Endothelial cell (in vitro differentiated cells): Measurements from ENCODE around the gene SSTR4. TPM values are rescaled to one million over a fixed set of nuclear protein-coding genes. Genes with fewer than 3 reads are reported as not detected.

Experiments
- DNase-seq: peaks from one replicate; pipeline ENCODE4 v3.0.0; 2021; ENCODE audit warnings: low spot score
- H3K27ac Mint-ChIP-seq: one replicate; pipeline ENCODE4 v1.8.0; 2021; ENCODE audit warnings: mixed read lengths, inconsistent platforms; ENCODE audit not compliant: unreplicated experiment
- H3K27me3 Mint-ChIP-seq: one replicate; pipeline ENCODE4 v1.8.0; 2021; ENCODE audit warnings: mild to moderate bottlenecking, moderate library complexity, mixed read lengths, inconsistent platforms; ENCODE audit not compliant: unreplicated experiment
- H3K36me3 Mint-ChIP-seq: one replicate; pipeline ENCODE4 v1.8.0; 2021; ENCODE audit warnings: mild to moderate bottlenecking, low read depth, mixed read lengths, inconsistent platforms; ENCODE audit not compliant: unreplicated experiment
- H3K4me1 Mint-ChIP-seq: one replicate; pipeline ENCODE4 v1.8.0; 2021; ENCODE audit warnings: mild to moderate bottlenecking, mixed read lengths, inconsistent platforms; ENCODE audit not compliant: unreplicated experiment
- H3K4me3 Mint-ChIP-seq: one replicate; pipeline ENCODE4 v1.8.0; 2021; ENCODE audit warnings: mild to moderate bottlenecking, mixed read lengths, inconsistent platforms; ENCODE audit not compliant: unreplicated experiment
- H3K9me3 Mint-ChIP-seq: one replicate; pipeline ENCODE4 v1.8.0; 2021; ENCODE audit warnings: mixed read lengths, inconsistent platforms; ENCODE audit not compliant: unreplicated experiment
- CTCF ChIP-seq: fragments of 200-600 bp; sonication (generic); IDR thresholded peaks from one replicate; pipeline ENCODE4 v1.5.0; 2021; ENCODE audit warnings: antibody characterized with exemption; ENCODE audit not compliant: unreplicated experiment
- total RNA-seq: library from RNA; stranded (reverse); fragmentation: NEBNext Ultra II Directional; extraction: Animal tissue kit (Norgen Biotek cat#: 25700); gene quantifications from one replicate; pipeline ENCODE4 v1.2.1, GENCODE V29; 2021; ENCODE audit not compliant: unreplicated experiment

SSTR4 gene
- total RNA-seq, 1 donor from 2014 or later = not detected

GRCh38 chr20:23009636-23010035, 25.5 kb upstream of the SSTR4 start:
- Mint-ChIP-seq H3K4me3 (no peak overlapping the region), H3K9me3 (no peaks in the 10 kb centered on the region), H3K4me1 (no peaks in the 10 kb centered on the region), H3K27me3 (no peaks in the 10 kb centered on the region), H3K36me3 (no peaks in the 10 kb centered on the region), H3K27ac (no peak overlapping the region)
- no peak for TF ChIP-seq CTCF
- DNase-seq = no peak

- H3K4me1 Mint-ChIP-seq = no peaks in the 10 kb centered on the region
- H3K9me3 Mint-ChIP-seq = no peaks in the 10 kb centered on the region
- H3K36me3 Mint-ChIP-seq = no peaks in the 10 kb centered on the region
- no peak for DNase-seq
- H3K4me3 Mint-ChIP-seq = no peak overlapping the region
- no peaks in the 10 kb centered on the region for H3K27me3 Mint-ChIP-seq
- no peak for TF ChIP-seq CTCF
- H3K27ac Mint-ChIP-seq = no peak overlapping the region
Measured at GRCh38 chr20:23010096-23010495, 25.0 kb upstream of the SSTR4 start.

- no peak overlapping the region for H3K27ac Mint-ChIP-seq
- no peaks in the 10 kb centered on the region for H3K9me3 Mint-ChIP-seq
- H3K4me3 Mint-ChIP-seq = no peak overlapping the region
- H3K36me3 Mint-ChIP-seq = no peaks in the 10 kb centered on the region
- no peak for DNase-seq
- H3K4me1 Mint-ChIP-seq = no peaks in the 10 kb centered on the region
- TF ChIP-seq CTCF = no peak
- H3K27me3 Mint-ChIP-seq = no peaks in the 10 kb centered on the region
Measured at GRCh38 chr20:23011008-23011721, 23.9 kb upstream of the SSTR4 start.

- no peak for DNase-seq
- H3K4me1 Mint-ChIP-seq = no peaks in the 10 kb centered on the region
- H3K27me3 Mint-ChIP-seq = no peaks in the 10 kb centered on the region
- no peaks in the 10 kb centered on the region for H3K36me3 Mint-ChIP-seq
- no peak overlapping the region for H3K4me3 Mint-ChIP-seq
- H3K27ac Mint-ChIP-seq = no peak overlapping the region
- no peaks in the 10 kb centered on the region for H3K9me3 Mint-ChIP-seq
- TF ChIP-seq CTCF = no peak
Measured at GRCh38 chr20:23013429-23013828, 21.7 kb upstream of the SSTR4 start.

GRCh38 chr20:23017516-23017915, 17.6 kb upstream of the SSTR4 start:
- Mint-ChIP-seq H3K27me3 (no peaks in the 10 kb centered on the region), H3K9me3 (no peaks in the 10 kb centered on the region), H3K27ac (no peak overlapping the region), H3K36me3 (no peaks in the 10 kb centered on the region), H3K4me3 (no peak overlapping the region), H3K4me1 (peaks cover 8% of the 10 kb centered on the region)
- TF ChIP-seq CTCF = no peak
- no peak for DNase-seq
